ENCODE measurements around the gene PSTPIP2. TPM values are rescaled to one million over a fixed set of nuclear protein-coding genes. Genes with fewer than 3 reads are reported as not detected.

Gene PSTPIP2
- total and polyA plus RNA-seq, 2 experiments from 2014 or later = 1.4 to 2.6 TPM

GRCh38 chr18:45957100-45957499 is 115.0 kb downstream of the PSTPIP2 start (continued):
- TF ChIP-seq CTCF (conservative IDR thresholded peaks at IDR 0.05; ENCODE audit: low read depth in 2 of 2) (no peak), REST (IDR thresholded peaks at IDR 0.05; ENCODE audit: unreplicated experiment) (no peak), EZH2phosphoT487 (IDR thresholded peaks at IDR 0.05; ENCODE audit: unreplicated experiment) (no peak), EZH2 (IDR thresholded peaks at IDR 0.05; ENCODE audit: low read depth, unreplicated experiment) (no peak), ZNF331 (CRISPR knock-in tag; IDR thresholded peaks at IDR 0.05; ENCODE audit: low read depth) (no peak)

GRCh38 chr18:45954070-45954934 is 117.8 kb downstream of the PSTPIP2 start:
- H2AFZ ChIP-seq = no peak overlapping the region
- DNase-seq (ENCODE audit: low spot score) (no peak), ATAC-seq (no peak)
- no peak overlapping the region for H3K27ac Mint-ChIP-seq
- no peak overlapping the region for H3K4me3 Mint-ChIP-seq
- peaks cover 4% of the 10 kb centered on the region; the same call in 1 of the 2 replicates for H4K20me1 ChIP-seq (replicated peaks; ENCODE audit: insufficient read depth)
- H3K79me2 ChIP-seq (replicated peaks; ENCODE audit: insufficient read depth) = peaks cover 8% of the 10 kb centered on the region; the same call in 1 of the 2 replicates
- H3K4me1 Mint-ChIP-seq = no peaks in the 10 kb centered on the region
- H3K36me3 ChIP-seq (ENCODE audit: insufficient read depth) = peaks cover 12% of the 10 kb centered on the region; the same call in 1 of the 2 replicates
- no peaks in the 10 kb centered on the region for H3K27me3 ChIP-seq (ENCODE audit: insufficient read depth)
- H3K27me3 Mint-ChIP-seq (ENCODE audit: insufficient read depth, low read depth, poor library complexity) = peaks cover 3% of the 10 kb centered on the region
- H3K4me2 ChIP-seq = no peak overlapping the region
- no peaks in the 10 kb centered on the region for H3K9me3 Mint-ChIP-seq
- H3K9me2 ChIP-seq (ENCODE audit: insufficient read depth) = no peaks in the 10 kb centered on the region
- no peak overlapping the region for H3K27ac ChIP-seq (ENCODE audit: low read depth)
- H3K36me3 Mint-ChIP-seq (ENCODE audit: low read depth) = peaks cover 12% of the 10 kb centered on the region
- H3F3A ChIP-seq (replicated peaks; ENCODE audit: low read depth) = no peaks in the 10 kb centered on the region
- no peak overlapping the region for H3K4me3 ChIP-seq
- TF ChIP-seq JUNB (IDR thresholded peaks at IDR 0.05; ENCODE audit: unreplicated experiment) (no peak), REST (IDR thresholded peaks at IDR 0.05; ENCODE audit: unreplicated experiment) (no peak), NANOG (IDR thresholded peaks at IDR 0.05; ENCODE audit: borderline replicate concordance) (no peak), CTCF (conservative IDR thresholded peaks at IDR 0.05; ENCODE audit: low read depth in 2 of 2) (no peak)
- H3K4me1 ChIP-seq (ENCODE audit: insufficient read depth) = no peaks in the 10 kb centered on the region
